Measurements from ENCODE around the gene ITGB7. TPM values are rescaled to one million over a fixed set of nuclear protein-coding genes. Genes with fewer than 3 reads are reported as not detected.
"Not testable (repeated sequence)": the region's sequence is repeated elsewhere in the genome, so short reads cannot be mapped to it uniquely, and the experiment has no call there.

ITGB7 gene
- total RNA-seq, 1 donor from 2014 or later: 1.6 TPM

DNA sequence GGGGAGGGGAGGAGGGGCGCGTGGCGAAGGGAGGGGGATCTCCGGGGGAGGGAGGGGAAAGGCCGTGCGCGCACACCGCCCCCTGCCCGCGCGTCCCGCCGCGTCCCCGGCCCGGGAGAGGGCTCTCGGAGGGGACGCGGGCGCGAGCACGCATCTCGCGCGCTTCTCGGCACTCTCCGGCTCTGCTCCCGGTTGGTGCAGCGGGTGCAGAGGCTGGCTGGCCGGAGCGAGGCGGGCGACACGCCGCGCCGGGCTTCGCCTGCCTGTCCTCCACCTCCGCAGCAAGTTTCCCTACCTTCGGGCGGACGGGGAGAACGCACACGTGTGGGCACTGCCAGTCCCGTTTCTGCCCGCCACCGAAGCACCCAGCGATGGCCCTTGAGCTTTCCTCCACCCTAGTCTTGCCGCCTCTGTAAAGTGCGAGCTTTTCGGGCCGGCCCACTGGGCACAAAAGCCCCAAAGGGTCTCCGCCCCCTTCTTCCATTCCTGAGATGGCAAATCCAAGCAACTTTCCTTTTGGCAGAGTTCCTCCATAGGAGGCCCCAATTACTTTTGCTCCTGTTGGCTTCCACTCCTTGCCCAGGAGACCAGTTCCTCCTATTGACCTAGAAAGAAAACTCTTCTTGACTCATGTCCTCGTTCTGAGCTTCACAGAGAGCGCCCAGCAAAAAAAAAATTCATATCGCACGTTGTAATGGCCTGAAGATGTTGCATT lies 26.0 kb downstream of the ITGB7 start:
- H3K4me1 ChIP-seq (ENCODE audit: control insufficient read depth in 3 of 3, insufficient read depth in 3 of 3, low read length in 3 of 3): peaks cover 38 to 48% (median 44%) of the 10 kb centered on the region in 3 donors
- peak overlapping the region; percentile 88 to 96 (median 91) for H3K9ac ChIP-seq (ENCODE audit: low read depth in 1 of 3, low read length in 3 of 3)
- H3K27me3 ChIP-seq (ENCODE audit: control insufficient read depth in 3 of 3, insufficient read depth in 3 of 3, low read length in 3 of 3): no peaks in the 10 kb centered on the region
- peaks cover 26 to 39% (median 37%) of the 10 kb centered on the region in 3 donors for H3K36me3 ChIP-seq (ENCODE audit: control insufficient read depth in 3 of 3, insufficient read depth in 3 of 3, low read length in 3 of 3)
- H3K4me3 ChIP-seq (ENCODE audit: low read length in 3 of 3): peak overlapping the region; percentile 92
- peak overlapping the region; percentile 92 for H3K27ac ChIP-seq (ENCODE audit: low read depth, low read length)
- no peaks in the 10 kb centered on the region for H3K9me3 ChIP-seq (ENCODE audit: control insufficient read depth in 3 of 3, low read length in 3 of 3)

DNA sequence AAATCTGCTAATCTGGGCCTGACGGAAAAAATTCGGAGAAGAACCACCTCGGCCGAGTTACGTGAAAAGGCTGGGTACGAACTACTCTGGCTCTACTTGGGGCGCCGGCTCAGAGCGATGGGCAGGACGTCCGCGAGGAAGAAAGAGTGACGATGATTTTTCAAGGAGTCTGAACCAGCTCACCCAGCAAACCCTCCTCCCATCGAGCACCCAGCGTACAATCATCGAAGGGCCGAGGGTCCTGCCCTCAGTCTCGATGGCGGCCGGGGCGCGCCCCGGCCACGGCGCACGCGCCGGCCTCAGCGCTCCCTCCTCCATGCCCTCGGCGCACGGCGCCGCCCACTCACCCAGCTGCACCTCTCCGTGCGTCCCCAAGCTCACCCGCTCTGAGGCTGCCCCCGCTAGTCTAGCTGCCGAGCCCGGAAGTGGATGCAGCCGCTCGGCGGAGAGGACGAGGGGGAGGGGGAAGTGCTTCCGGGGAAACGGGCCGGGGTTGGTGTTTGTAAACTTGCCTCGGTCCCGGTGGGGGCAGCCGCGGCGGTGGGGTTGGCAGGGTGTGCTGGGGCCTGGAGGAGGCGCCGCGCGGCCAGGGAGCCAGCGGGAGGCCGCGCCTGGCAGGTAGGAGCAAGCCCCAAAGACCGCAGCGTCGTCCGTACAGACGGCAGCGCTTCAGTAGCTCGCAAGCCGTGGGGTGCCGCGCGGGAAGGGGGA lies 26.7 kb downstream of the ITGB7 start, which contains the start of the genes CSAD and ZNF740:
TSS of gene CSAD (minus strand) at position 706 of the 711 bp plus-strand sequence. CDS start 7,455 bp downstream, outside the sequence.
TSS of gene ZNF740 (plus strand) at position 503 of the 711 bp plus-strand sequence. CDS start 1,262 bp downstream, outside the sequence.
- peaks cover 38 to 46% (median 44%) of the 10 kb centered on the region in 3 donors for H3K4me1 ChIP-seq (ENCODE audit: control insufficient read depth in 3 of 3, insufficient read depth in 3 of 3, low read length in 3 of 3)
- H3K36me3 ChIP-seq (ENCODE audit: control insufficient read depth in 3 of 3, insufficient read depth in 3 of 3, low read length in 3 of 3): peaks cover 19 to 32% (median 30%) of the 10 kb centered on the region in 3 donors
- H3K9ac ChIP-seq (ENCODE audit: low read depth in 1 of 3, low read length in 3 of 3): peak within 1 kb of the TSS; percentile 91 to 98 (median 96)
- no peaks in the 10 kb centered on the region for H3K27me3 ChIP-seq (ENCODE audit: control insufficient read depth in 3 of 3, insufficient read depth in 3 of 3, low read length in 3 of 3)
- peak within 1 kb of the TSS; percentile 92 for H3K4me3 ChIP-seq (ENCODE audit: low read length in 3 of 3)
- H3K9me3 ChIP-seq (ENCODE audit: control insufficient read depth in 3 of 3, low read length in 3 of 3): no peaks in the 10 kb centered on the region
- H3K27ac ChIP-seq (ENCODE audit: low read depth, low read length): peak within 1 kb of the TSS; percentile 92

DNA sequence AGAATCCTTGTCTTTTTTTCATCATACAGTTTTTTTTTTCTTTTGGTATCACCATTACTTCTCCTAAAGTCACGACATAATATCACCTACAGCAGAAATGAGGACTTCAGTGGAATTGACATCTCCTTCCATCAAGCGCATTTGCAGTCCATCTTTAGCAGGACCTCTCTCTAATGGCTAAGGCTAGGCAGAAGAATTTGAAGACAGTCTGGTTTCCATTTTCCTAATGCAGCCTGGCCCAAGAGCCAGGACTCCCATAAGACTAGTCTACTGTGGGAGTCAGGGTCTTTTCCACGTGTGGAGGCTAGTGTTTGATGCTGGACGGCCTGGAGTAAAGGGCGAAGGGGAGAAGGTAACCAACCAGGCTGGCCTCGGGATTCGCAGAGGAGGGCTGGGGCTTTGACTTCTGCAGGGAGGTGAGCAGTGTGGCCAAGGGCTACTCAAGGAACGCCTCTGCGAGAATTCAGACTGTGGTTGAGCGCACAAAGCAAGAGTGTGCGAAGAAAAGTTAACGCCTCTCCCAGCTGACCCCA lies 27.3 kb downstream of the ITGB7 start:
- Histone ChIP-seq H3K27ac (ENCODE audit: low read depth, low read length) (peak overlapping the region; percentile 92), H3K4me1 (ENCODE audit: control insufficient read depth in 3 of 3, insufficient read depth in 3 of 3, low read length in 3 of 3) (peaks cover 37 to 41% (median 40%) of the 10 kb centered on the region in 3 donors), H3K4me3 (ENCODE audit: low read length in 3 of 3) (peak overlapping the region; percentile 92), H3K27me3 (ENCODE audit: control insufficient read depth in 3 of 3, insufficient read depth in 3 of 3, low read length in 3 of 3) (no peaks in the 10 kb centered on the region), H3K36me3 (ENCODE audit: control insufficient read depth in 3 of 3, insufficient read depth in 3 of 3, low read length in 3 of 3) (peaks cover 12 to 26% (median 24%) of the 10 kb centered on the region in 3 donors), H3K9me3 (ENCODE audit: control insufficient read depth in 3 of 3, low read length in 3 of 3) (no peaks in the 10 kb centered on the region), H3K9ac (ENCODE audit: low read depth in 1 of 3, low read length in 3 of 3) (peak overlapping the region; percentile 91 to 98 (median 96))

DNA sequence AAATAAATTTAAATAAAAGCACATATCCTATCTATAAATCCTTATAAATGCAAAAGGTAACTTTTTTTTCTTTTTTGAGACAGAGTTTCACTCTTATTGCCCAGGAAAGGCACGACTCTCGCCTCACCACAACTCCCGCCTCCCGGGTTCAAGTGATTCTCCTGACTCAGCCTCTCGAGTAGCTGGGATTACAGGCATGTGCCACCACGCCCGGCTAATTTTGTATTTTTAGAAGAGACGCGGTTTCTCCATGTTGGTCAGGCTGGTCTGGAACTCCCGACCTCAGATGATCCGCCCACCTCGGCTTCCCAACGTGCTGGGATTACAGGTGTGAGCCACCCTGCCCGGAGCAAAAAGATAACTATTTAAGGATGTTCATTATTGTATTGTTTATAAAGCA lies 28.2 kb downstream of the ITGB7 start:
- H3K9ac ChIP-seq (ENCODE audit: low read depth in 1 of 3, low read length in 3 of 3); H3K27me3 ChIP-seq (ENCODE audit: control insufficient read depth in 3 of 3, insufficient read depth in 3 of 3, low read length in 3 of 3); H3K9me3 ChIP-seq (ENCODE audit: control insufficient read depth in 3 of 3, low read length in 3 of 3); H3K4me3 ChIP-seq (ENCODE audit: low read length in 3 of 3); H3K27ac ChIP-seq (ENCODE audit: low read depth, low read length): not testable (repeated sequence)
- Histone ChIP-seq H3K36me3 (ENCODE audit: control insufficient read depth in 3 of 3, insufficient read depth in 3 of 3, low read length in 3 of 3) (peaks cover 8 to 20% (median 20%) of the 10 kb centered on the region in 3 donors), H3K4me1 (ENCODE audit: control insufficient read depth in 3 of 3, insufficient read depth in 3 of 3, low read length in 3 of 3) (peaks cover 29 to 36% (median 32%) of the 10 kb centered on the region in 3 donors)

- H3K9me3 ChIP-seq (ENCODE audit: control insufficient read depth in 3 of 3, low read length in 3 of 3); H3K4me3 ChIP-seq (ENCODE audit: low read length in 3 of 3); H3K9ac ChIP-seq (ENCODE audit: low read depth in 1 of 3, low read length in 3 of 3); H3K27me3 ChIP-seq (ENCODE audit: control insufficient read depth in 3 of 3, insufficient read depth in 3 of 3, low read length in 3 of 3); H3K27ac ChIP-seq (ENCODE audit: low read depth, low read length): not testable (repeated sequence)
- peaks cover 11 to 15% (median 11%) of the 10 kb centered on the region in 3 donors for H3K36me3 ChIP-seq (ENCODE audit: control insufficient read depth in 3 of 3, insufficient read depth in 3 of 3, low read length in 3 of 3)
- peaks cover 21 to 24% (median 22%) of the 10 kb centered on the region in 3 donors for H3K4me1 ChIP-seq (ENCODE audit: control insufficient read depth in 3 of 3, insufficient read depth in 3 of 3, low read length in 3 of 3)
Measured at GRCh38 chr12:53177447-53177846, 29.6 kb downstream of the ITGB7 start.

DNA sequence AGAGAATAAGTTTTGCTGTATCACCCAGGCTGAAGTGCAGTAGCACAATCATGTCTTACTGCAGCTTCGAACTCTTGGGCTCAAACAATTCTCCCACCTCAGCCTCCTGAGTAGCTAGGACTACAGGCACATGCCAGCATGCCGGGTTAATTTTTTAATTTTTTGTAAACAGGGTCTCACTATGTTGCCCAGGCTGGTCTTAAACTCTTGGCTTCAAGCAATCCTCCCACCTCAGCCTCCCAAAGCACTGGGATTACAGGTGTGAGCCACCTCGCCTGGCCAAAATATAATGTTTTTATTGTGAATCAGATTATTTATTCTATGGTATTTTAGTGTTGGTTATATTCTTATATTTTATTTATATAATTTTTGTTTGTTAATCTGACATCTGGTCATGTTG lies 30.3 kb downstream of the ITGB7 start:
- peaks cover 7 to 14% (median 8%) of the 10 kb centered on the region in 3 donors for H3K36me3 ChIP-seq (ENCODE audit: control insufficient read depth in 3 of 3, insufficient read depth in 3 of 3, low read length in 3 of 3)
- no peaks in the 10 kb centered on the region for H3K9me3 ChIP-seq (ENCODE audit: control insufficient read depth in 3 of 3, low read length in 3 of 3)
- no peaks in the 10 kb centered on the region for H3K27me3 ChIP-seq (ENCODE audit: control insufficient read depth in 3 of 3, insufficient read depth in 3 of 3, low read length in 3 of 3)
- peaks cover 14 to 17% (median 15%) of the 10 kb centered on the region in 3 donors for H3K4me1 ChIP-seq (ENCODE audit: control insufficient read depth in 3 of 3, insufficient read depth in 3 of 3, low read length in 3 of 3)
- no peak overlapping the region for H3K9ac ChIP-seq (ENCODE audit: low read depth in 1 of 3, low read length in 3 of 3)
- H3K4me3 ChIP-seq (ENCODE audit: low read length in 3 of 3): no peak overlapping the region
- no peak overlapping the region for H3K27ac ChIP-seq (ENCODE audit: low read depth, low read length)

- H3K9me3 ChIP-seq (ENCODE audit: control insufficient read depth in 3 of 3, low read length in 3 of 3): no peaks in the 10 kb centered on the region
- no peak overlapping the region for H3K4me3 ChIP-seq (ENCODE audit: low read length in 3 of 3)
- no peak overlapping the region for H3K27ac ChIP-seq (ENCODE audit: low read depth, low read length)
- no peaks in the 10 kb centered on the region for H3K27me3 ChIP-seq (ENCODE audit: control insufficient read depth in 3 of 3, insufficient read depth in 3 of 3, low read length in 3 of 3)
- peaks cover 5 to 10% (median 10%) of the 10 kb centered on the region in 3 donors for H3K4me1 ChIP-seq (ENCODE audit: control insufficient read depth in 3 of 3, insufficient read depth in 3 of 3, low read length in 3 of 3)
- H3K36me3 ChIP-seq (ENCODE audit: control insufficient read depth in 3 of 3, insufficient read depth in 3 of 3, low read length in 3 of 3): peaks cover 12 to 26% (median 14%) of the 10 kb centered on the region in 3 donors
- H3K9ac ChIP-seq (ENCODE audit: low read depth in 1 of 3, low read length in 3 of 3): no peak overlapping the region
Measured at GRCh38 chr12:53174881-53175491, 32.1 kb downstream of the ITGB7 start.

GRCh38 chr12:53173085-53173715 lies 33.9 kb downstream of the ITGB7 start:
- no peaks in the 10 kb centered on the region for H3K9me3 ChIP-seq (ENCODE audit: control insufficient read depth in 3 of 3, low read length in 3 of 3)
- no peaks in the 10 kb centered on the region for H3K27me3 ChIP-seq (ENCODE audit: control insufficient read depth in 3 of 3, insufficient read depth in 3 of 3, low read length in 3 of 3)
- peaks cover 17 to 31% (median 19%) of the 10 kb centered on the region in 3 donors for H3K36me3 ChIP-seq (ENCODE audit: control insufficient read depth in 3 of 3, insufficient read depth in 3 of 3, low read length in 3 of 3)
- H3K4me1 ChIP-seq (ENCODE audit: control insufficient read depth in 3 of 3, insufficient read depth in 3 of 3, low read length in 3 of 3): peaks cover 0 to 3% (median 0%) of the 10 kb centered on the region in 3 donors
- H3K9ac ChIP-seq (ENCODE audit: low read depth in 1 of 3, low read length in 3 of 3): no peak overlapping the region
- H3K27ac ChIP-seq (ENCODE audit: low read depth, low read length): no peak overlapping the region
- no peak overlapping the region for H3K4me3 ChIP-seq (ENCODE audit: low read length in 3 of 3)

DNA sequence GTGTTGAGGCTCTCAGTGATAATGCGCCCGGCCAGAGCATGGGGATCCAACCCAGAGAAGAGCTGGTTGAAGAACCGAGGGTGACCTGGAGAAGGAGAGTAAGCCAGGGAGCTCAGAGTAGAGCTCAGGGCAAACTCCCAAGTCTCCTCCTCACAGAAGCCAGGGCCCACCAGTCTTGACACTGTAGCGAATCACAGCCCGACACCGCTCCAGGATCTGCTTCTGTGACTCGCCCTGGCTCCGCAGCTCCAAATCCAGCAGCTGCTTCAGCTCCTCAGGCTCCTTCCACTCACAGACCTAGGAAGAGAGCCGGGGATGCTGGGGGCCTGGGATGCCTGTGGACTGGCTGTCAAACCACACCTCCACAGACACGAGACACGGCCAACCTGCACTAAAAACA lies 34.7 kb downstream of the ITGB7 start:
- H3K4me1 ChIP-seq (ENCODE audit: control insufficient read depth in 3 of 3, insufficient read depth in 3 of 3, low read length in 3 of 3): peaks cover 0 to 3% (median 0%) of the 10 kb centered on the region in 3 donors
- H3K9me3 ChIP-seq (ENCODE audit: control insufficient read depth in 3 of 3, low read length in 3 of 3): no peaks in the 10 kb centered on the region
- H3K4me3 ChIP-seq (ENCODE audit: low read length in 3 of 3): no peak overlapping the region
- no peaks in the 10 kb centered on the region for H3K27me3 ChIP-seq (ENCODE audit: control insufficient read depth in 3 of 3, insufficient read depth in 3 of 3, low read length in 3 of 3)
- no peak overlapping the region for H3K27ac ChIP-seq (ENCODE audit: low read depth, low read length)
- peaks cover 17 to 31% (median 19%) of the 10 kb centered on the region in 3 donors for H3K36me3 ChIP-seq (ENCODE audit: control insufficient read depth in 3 of 3, insufficient read depth in 3 of 3, low read length in 3 of 3)
- H3K9ac ChIP-seq (ENCODE audit: low read depth in 1 of 3, low read length in 3 of 3): no peak overlapping the region
